Measurements from ENCODE around the gene ATP1A2.

ATP1A2 gene

DNA sequence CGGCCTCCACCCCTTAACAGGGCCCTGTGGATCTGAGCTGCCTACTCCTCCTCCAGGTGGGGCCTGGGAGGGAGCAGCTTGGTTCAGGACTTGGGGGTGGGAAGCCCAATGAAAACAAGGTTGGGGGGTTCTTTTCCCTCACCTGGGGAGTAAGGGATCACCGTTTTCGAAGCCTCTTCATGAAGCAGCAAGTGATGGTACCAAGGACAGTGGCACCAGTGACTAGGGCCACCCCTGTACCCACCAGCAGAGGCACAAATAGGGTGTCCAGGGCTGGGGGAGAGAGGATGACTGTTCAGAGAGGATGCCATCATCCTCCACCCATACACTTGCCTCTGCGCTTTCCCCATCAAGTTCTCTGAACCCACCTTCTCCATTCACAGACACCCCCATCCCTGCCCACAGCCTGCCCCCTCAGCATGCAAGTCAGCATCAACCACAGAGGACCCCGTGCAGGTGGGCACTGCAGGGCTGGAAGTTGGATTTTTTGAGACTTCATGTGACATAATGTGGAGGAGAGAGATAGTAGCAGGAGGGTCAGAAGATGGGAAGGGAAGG lies 23.8 kb upstream of the ATP1A2 start:
- DNase-seq (ENCODE audit: extremely low spot score): no peak
- TF ChIP-seq, protein P1, sequence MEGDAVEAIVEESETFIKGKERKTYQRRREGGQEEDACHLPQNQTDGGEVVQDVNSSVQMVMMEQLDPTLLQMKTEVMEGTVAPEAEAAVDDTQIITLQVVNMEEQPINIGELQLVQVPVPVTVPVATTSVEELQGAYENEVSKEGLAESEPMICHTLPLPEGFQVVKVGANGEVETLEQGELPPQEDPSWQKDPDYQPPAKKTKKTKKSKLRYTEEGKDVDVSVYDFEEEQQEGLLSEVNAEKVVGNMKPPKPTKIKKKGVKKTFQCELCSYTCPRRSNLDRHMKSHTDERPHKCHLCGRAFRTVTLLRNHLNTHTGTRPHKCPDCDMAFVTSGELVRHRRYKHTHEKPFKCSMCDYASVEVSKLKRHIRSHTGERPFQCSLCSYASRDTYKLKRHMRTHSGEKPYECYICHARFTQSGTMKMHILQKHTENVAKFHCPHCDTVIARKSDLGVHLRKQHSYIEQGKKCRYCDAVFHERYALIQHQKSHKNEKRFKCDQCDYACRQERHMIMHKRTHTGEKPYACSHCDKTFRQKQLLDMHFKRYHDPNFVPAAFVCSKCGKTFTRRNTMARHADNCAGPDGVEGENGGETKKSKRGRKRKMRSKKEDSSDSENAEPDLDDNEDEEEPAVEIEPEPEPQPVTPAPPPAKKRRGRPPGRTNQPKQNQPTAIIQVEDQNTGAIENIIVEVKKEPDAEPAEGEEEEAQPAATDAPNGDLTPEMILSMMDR (IDR thresholded peaks at IDR 0.05; ENCODE audit: control extremely low read depth, extremely low read depth, low read depth, missing control alignments): no peak
- ChIA-PET CTCF (interaction anchor here (0.6 to 30.0 kb wide), 4 partner anchors 30 to 200 kb away, joined by 3 to 983 read pairs (median 4); partner anchors contain the start of genes KCNJ10 and KCNJ9), POLR2A (no interaction called here)

GRCh38 chr1:160092366-160093068 lies 23.0 kb upstream of the ATP1A2 start:
- CTCF ChIA-PET: interaction anchor here (0.6 to 30.0 kb wide), 3 partner anchors 31 to 199 kb away, joined by 3 to 983 read pairs (median 3); partner anchors contain the start of genes KCNJ10 and KCNJ9
- TF ChIP-seq, protein P1 (IDR thresholded peaks at IDR 0.05; ENCODE audit: control extremely low read depth, extremely low read depth, low read depth, missing control alignments): no peak
- DNase-seq (ENCODE audit: extremely low spot score): no peak
- POLR2A ChIA-PET: no interaction called here

DNA sequence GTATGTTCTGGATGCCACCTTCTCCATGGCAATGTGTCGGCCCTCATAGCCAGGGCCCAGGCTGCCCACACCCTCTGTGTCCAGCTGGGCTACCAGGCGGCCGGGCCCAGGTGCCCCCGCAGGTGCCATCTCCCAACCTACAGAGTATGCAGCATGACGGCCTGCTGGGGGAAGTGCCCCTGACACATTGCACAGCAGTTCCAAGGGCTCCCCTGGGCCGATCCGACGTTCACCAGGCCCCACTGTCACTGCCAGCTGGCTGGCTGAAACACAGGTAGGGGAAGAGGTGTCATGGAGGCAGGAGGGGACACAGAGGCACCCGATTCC lies 22.5 kb upstream of the ATP1A2 start:
- DNase-seq (ENCODE audit: extremely low spot score): no peak
- POLR2A ChIA-PET: no interaction called here
- CTCF ChIA-PET: interaction anchor here (1.0 to 30.0 kb wide), 3 partner anchors 32 to 283 kb away, joined by 3 to 983 read pairs (median 4); partner anchors contain the start of genes KCNJ10 and KCNJ9
- TF ChIP-seq, protein P1 (IDR thresholded peaks at IDR 0.05; ENCODE audit: control extremely low read depth, extremely low read depth, low read depth, missing control alignments): no peak

GRCh38 chr1:160093624-160094290 lies 21.8 kb upstream of the ATP1A2 start:
- POLR2A ChIA-PET: no interaction called here
- TF ChIP-seq, protein P1 (IDR thresholded peaks at IDR 0.05; ENCODE audit: control extremely low read depth, extremely low read depth, low read depth, missing control alignments): no peak
- CTCF ChIA-PET: interaction anchor here (1.0 to 30.0 kb wide), 4 partner anchors 7 to 283 kb away, joined by 3 to 983 read pairs (median 40); partner anchors contain the start of genes KCNJ10 and KCNJ9
- no peak for DNase-seq (ENCODE audit: extremely low spot score)

GRCh38 chr1:160094291-160094625 lies 21.3 kb upstream of the ATP1A2 start:
- POLR2A ChIA-PET: no interaction called here
- no peak for DNase-seq (ENCODE audit: extremely low spot score)
- TF ChIP-seq, protein P1 (IDR thresholded peaks at IDR 0.05; ENCODE audit: control extremely low read depth, extremely low read depth, low read depth, missing control alignments): no peak
- CTCF ChIA-PET: interaction anchor here (1.4 to 30.0 kb wide), 3 partner anchors 8 to 282 kb away, joined by 4 to 983 read pairs (median 77); partner anchors contain the start of genes KCNJ10 and KCNJ9

GRCh38 chr1:160094806-160095205 lies 20.8 kb upstream of the ATP1A2 start:
- ChIA-PET CTCF (interaction anchor here (1.1 to 30.0 kb wide), 3 partner anchors 8 to 33 kb away, joined by 3 to 983 read pairs (median 77); partner anchors contain the start of genes KCNJ10 and KCNJ9), POLR2A (no interaction called here)
- TF ChIP-seq, protein P1 (IDR thresholded peaks at IDR 0.05; ENCODE audit: control extremely low read depth, extremely low read depth, low read depth, missing control alignments): no peak
- DNase-seq (ENCODE audit: extremely low spot score): no peak

Data from GM10248 (cell line).